DND-41 (cell line): Measurements from ENCODE around the gene SPEG.

Experiments used
- ATAC-seq: fragments of 200-7000 bp; cut with Tn5 transposase; 3 replicates; pipeline ENCODE4 v1.9.1; 2021; ENCODE audit warnings: low read depth; ENCODE audit not compliant: insufficient read depth
- DNase-seq: peaks from one replicate; pipeline ENCODE4 v3.0.0-alpha.2; 2020
- H2AFZ ChIP-seq: 2 replicates; pipeline ENCODE4 v1.6.0; 2012; ENCODE audit warnings: low read depth, low read length
- H3K27ac ChIP-seq: 2 replicates; pipeline ENCODE4 v1.5.1; 2012; ENCODE audit warnings: low read length, inconsistent platforms
- H3K27me3 ChIP-seq: fragments of 200-600 bp; sonication (generic); 2 replicates; pipeline ENCODE4 v1.6.0; 2012; ENCODE audit warnings: low read length, mild to moderate bottlenecking, inconsistent platforms; ENCODE audit not compliant: insufficient read depth, poor library complexity
- H3K36me3 ChIP-seq: 2 replicates; pipeline ENCODE4 v1.5.1; 2012; ENCODE audit warnings: low read length, inconsistent platforms; ENCODE audit not compliant: insufficient read depth
- H3K4me1 ChIP-seq: 2 replicates; pipeline ENCODE4 v1.5.1; 2012; ENCODE audit warnings: mild to moderate bottlenecking, low read length; ENCODE audit not compliant: insufficient read depth
- H3K4me2 ChIP-seq: 2 replicates; pipeline ENCODE4 v1.6.0; 2012; ENCODE audit warnings: mild to moderate bottlenecking, moderate library complexity, low read length, inconsistent platforms; ENCODE audit not compliant: insufficient read depth
- H3K4me3 ChIP-seq, 2 experiments: fragments of 200-600 bp in 1 of 2; shearing (Covaris generic) in 1 of 2; 2 replicates each; pipeline ENCODE4 v1.5.1; 2012 to 2016; ENCODE audit warnings: inconsistent platforms in 2 of 2, low read length in 2 of 2, mild to moderate bottlenecking in 2 of 2, low read depth in 1 of 2, moderate library complexity in 1 of 2
- H3K79me2 ChIP-seq: 2 replicates; pipeline ENCODE4 v1.6.0; 2012; ENCODE audit warnings: low read length, inconsistent platforms; ENCODE audit not compliant: insufficient read depth
- H3K9ac ChIP-seq: 2 replicates; pipeline ENCODE4 v1.6.0; 2012; ENCODE audit warnings: low read depth, mild to moderate bottlenecking, inconsistent platforms, low read length, moderate library complexity
- H3K9me3 ChIP-seq: 2 replicates; pipeline ENCODE4 v1.5.1; 2012; ENCODE audit warnings: low read length, moderate library complexity, mild to moderate bottlenecking, inconsistent platforms; ENCODE audit not compliant: insufficient read depth, severe bottlenecking
- H4K20me1 ChIP-seq: 2 replicates; pipeline ENCODE4 v1.6.0; 2012; ENCODE audit warnings: low read length; ENCODE audit not compliant: insufficient read depth
- CTCF ChIP-seq: IDR thresholded peaks from 2 replicates; pipeline ENCODE4 v1.5.1; 2012; ENCODE audit warnings: borderline replicate concordance, low read length, moderate library complexity, mild to moderate bottlenecking; ENCODE audit not compliant: poor library complexity, severe bottlenecking; ENCODE audit errors: extremely low read depth
- EZH2 ChIP-seq: IDR thresholded peaks from 3 replicates; pipeline ENCODE4 v1.6.1; 2012; ENCODE audit warnings: borderline replicate concordance, low read depth, mild to moderate bottlenecking, moderate library complexity, low read length, inconsistent platforms; ENCODE audit not compliant: severe bottlenecking

The SPEG gene

GRCh38 chr2:219499058-219499307 is 64.3 kb downstream of the SPEG start:
- H3K36me3 ChIP-seq, result peaks cover 5% of the 10 kb centered on the region; the same call in 1 of the 2 replicates
- peak overlapping the region; percentile 69 for H3K27ac ChIP-seq
- ATAC-seq (no peak), DNase-seq (no peak)
- H3K4me3 ChIP-seq, result peak overlapping the region; percentile 59 to 65
- H3K4me2 ChIP-seq, result peak overlapping the region; percentile 89
- H3K9ac ChIP-seq, result peak overlapping the region; percentile 76
- H3K4me1 ChIP-seq, result peaks cover 28% of the 10 kb centered on the region
- no peaks in the 10 kb centered on the region for H3K9me3 ChIP-seq
- peak overlapping the region; percentile 80 for H2AFZ ChIP-seq
- peaks cover 7% of the 10 kb centered on the region; the same call in 1 of the 2 replicates for H3K79me2 ChIP-seq
- TF ChIP-seq CTCF (no peak), EZH2 (no peak)
- peaks cover 2% of the 10 kb centered on the region for H3K27me3 ChIP-seq
- no peaks in the 10 kb centered on the region for H4K20me1 ChIP-seq

GRCh38 chr2:219499555-219499954 is 64.9 kb downstream of the SPEG start:
- Histone ChIP-seq H3K27ac (peak overlapping the region; percentile 69; the same call in 1 of the 2 replicates), H3K36me3 (peaks cover 10% of the 10 kb centered on the region), H3K9me3 (no peaks in the 10 kb centered on the region), H4K20me1 (no peaks in the 10 kb centered on the region), H3K4me1 (peaks cover 28% of the 10 kb centered on the region), H2AFZ (0 out of 2 replicates have a peak overlapping the region, but pooled peaks have one; percentile 80), H3K4me2 (peak overlapping the region; percentile 89), H3K79me2 (peaks cover 7% of the 10 kb centered on the region; the same call in 1 of the 2 replicates), H3K4me3 (peak overlapping the region; percentile 59 to 65; a peak in 3 of 4 replicates), H3K9ac (peak overlapping the region; percentile 76), H3K27me3 (peaks cover 2% of the 10 kb centered on the region)
- DNase-seq (no peak), ATAC-seq (no peak)
- TF ChIP-seq CTCF (no peak), EZH2 (no peak)

- H3K4me3 ChIP-seq, result peak overlapping the region in 1 of 2 experiments; percentile 65; a peak in 2 of 4 replicates
Observed at GRCh38 chr2:219500135-219500534, 65.5 kb downstream of the SPEG start.

More at GRCh38 chr2:219500135-219500534, 65.5 kb downstream of the SPEG start:
- H3K9me3 ChIP-seq, result no peaks in the 10 kb centered on the region
- no peak overlapping the region for H2AFZ ChIP-seq
- peaks cover 7% of the 10 kb centered on the region; the same call in 1 of the 2 replicates for H3K79me2 ChIP-seq
- ATAC-seq (no peak), DNase-seq (no peak)
- no peak overlapping the region for H3K27ac ChIP-seq
- no peaks in the 10 kb centered on the region for H4K20me1 ChIP-seq
- no peak for TF ChIP-seq EZH2
- peak; percentile 60 for TF ChIP-seq CTCF
- peaks cover 16% of the 10 kb centered on the region for H3K36me3 ChIP-seq
- H3K4me1 ChIP-seq, result peaks cover 28% of the 10 kb centered on the region
- H3K27me3 ChIP-seq, result peaks cover 2% of the 10 kb centered on the region
- H3K9ac ChIP-seq, result no peak overlapping the region
- peak overlapping the region; percentile 89 for H3K4me2 ChIP-seq
